Measurements from ENCODE around the gene EMP2. TPM values are rescaled to one million over a fixed set of nuclear protein-coding genes. Genes with fewer than 3 reads are reported as not detected.

Gene EMP2
- total and polyA plus RNA-seq, 2 donors (not counting 1 experiment from before 2014, with no cell fraction given): 22.5 to 36.8 TPM

DNA sequence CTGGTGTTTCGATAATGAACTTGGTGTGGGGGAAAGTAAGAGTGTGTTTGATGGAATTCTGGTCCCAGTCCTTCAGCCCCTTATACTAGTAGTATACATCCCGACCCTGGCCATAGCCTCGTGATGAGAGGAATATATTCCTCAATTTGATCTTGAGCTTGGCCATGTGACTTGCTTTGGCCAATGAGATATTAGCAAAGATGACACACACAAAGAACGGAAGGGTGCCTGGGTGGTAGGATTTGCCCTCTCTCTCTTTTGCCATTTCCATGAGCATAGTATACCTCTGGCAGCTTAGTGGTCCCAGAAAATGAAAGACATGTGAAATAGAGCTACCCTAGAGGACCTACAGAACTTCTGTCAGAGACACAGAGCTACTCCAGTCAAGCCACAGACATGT, 2.9 kb upstream of the EMP2 start:
- H3K9ac ChIP-seq (ENCODE audit: insufficient read depth, low read length): no peak overlapping the region
- peaks cover 15% of the 10 kb centered on the region for H3K79me2 ChIP-seq (ENCODE audit: control insufficient read depth, insufficient read depth, low read length)
- peaks cover 9% of the 10 kb centered on the region for H3K4me1 ChIP-seq (ENCODE audit: control insufficient read depth, extremely low read depth, insufficient read depth, low read length)
- H3K36me3 ChIP-seq (ENCODE audit: control insufficient read depth, insufficient read depth, low read length): no peaks in the 10 kb centered on the region
- H4K20me1 ChIP-seq (ENCODE audit: control insufficient read depth, extremely low read depth, insufficient read depth, low read length): no peaks in the 10 kb centered on the region
- H2AFZ ChIP-seq (ENCODE audit: low read length): no peak overlapping the region
- H3K27me3 ChIP-seq (ENCODE audit: control insufficient read depth, insufficient read depth, low read length): no peaks in the 10 kb centered on the region
- H3K9me3 ChIP-seq (ENCODE audit: control insufficient read depth, insufficient read depth, low read depth, low read length): no peaks in the 10 kb centered on the region
- no peak for DNase-seq (ENCODE audit: low read depth in 2 of 2)
- no peak for TF ChIP-seq EZH2 (IDR thresholded peaks at IDR 0.05; ENCODE audit: low read length, missing control alignments)
- TF ChIP-seq, protein P1, sequence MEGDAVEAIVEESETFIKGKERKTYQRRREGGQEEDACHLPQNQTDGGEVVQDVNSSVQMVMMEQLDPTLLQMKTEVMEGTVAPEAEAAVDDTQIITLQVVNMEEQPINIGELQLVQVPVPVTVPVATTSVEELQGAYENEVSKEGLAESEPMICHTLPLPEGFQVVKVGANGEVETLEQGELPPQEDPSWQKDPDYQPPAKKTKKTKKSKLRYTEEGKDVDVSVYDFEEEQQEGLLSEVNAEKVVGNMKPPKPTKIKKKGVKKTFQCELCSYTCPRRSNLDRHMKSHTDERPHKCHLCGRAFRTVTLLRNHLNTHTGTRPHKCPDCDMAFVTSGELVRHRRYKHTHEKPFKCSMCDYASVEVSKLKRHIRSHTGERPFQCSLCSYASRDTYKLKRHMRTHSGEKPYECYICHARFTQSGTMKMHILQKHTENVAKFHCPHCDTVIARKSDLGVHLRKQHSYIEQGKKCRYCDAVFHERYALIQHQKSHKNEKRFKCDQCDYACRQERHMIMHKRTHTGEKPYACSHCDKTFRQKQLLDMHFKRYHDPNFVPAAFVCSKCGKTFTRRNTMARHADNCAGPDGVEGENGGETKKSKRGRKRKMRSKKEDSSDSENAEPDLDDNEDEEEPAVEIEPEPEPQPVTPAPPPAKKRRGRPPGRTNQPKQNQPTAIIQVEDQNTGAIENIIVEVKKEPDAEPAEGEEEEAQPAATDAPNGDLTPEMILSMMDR (conservative IDR thresholded peaks at IDR 0.05 in 1 of 2, IDR thresholded peaks at IDR 0.05 in 1 of 2; ENCODE audit: low read depth in 1 of 2, low read length in 2 of 2): no peak
- no peak overlapping the region for H3K4me3 ChIP-seq (replicated peaks in 1 of 4; ENCODE audit: control extremely low read depth in 1 of 4, insufficient read depth in 1 of 4, low read depth in 3 of 4, low read length in 4 of 4)
- H3K4me2 ChIP-seq (ENCODE audit: extremely low read depth, insufficient read depth, low read length): no peak overlapping the region
- H3K27ac ChIP-seq (ENCODE audit: insufficient read depth, low read length): no peak overlapping the region

DNA sequence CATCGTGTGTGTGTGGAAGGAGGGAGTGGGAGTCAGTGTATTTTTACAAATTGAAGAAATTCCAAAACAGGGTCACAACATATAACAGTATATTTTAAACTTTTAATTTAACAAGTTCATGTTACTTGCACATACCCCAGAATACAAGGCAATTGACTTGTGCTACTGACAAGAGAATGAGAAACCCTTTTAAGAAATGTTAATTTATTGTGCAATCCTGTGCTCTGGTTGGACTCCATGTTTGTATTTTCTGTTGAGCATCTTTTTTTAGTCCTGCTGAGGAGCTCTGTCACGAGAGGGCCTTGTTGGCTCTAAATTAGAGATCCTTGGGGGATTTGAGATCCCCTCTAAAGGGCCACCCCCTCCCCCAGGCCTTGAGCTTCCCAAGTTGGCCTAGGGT, 1.1 kb upstream of the EMP2 start:
- Histone ChIP-seq H3K36me3 (ENCODE audit: control insufficient read depth, insufficient read depth, low read length) (no peaks in the 10 kb centered on the region), H3K79me2 (ENCODE audit: control insufficient read depth, insufficient read depth, low read length) (peaks cover 23% of the 10 kb centered on the region), H3K9me3 (ENCODE audit: control insufficient read depth, insufficient read depth, low read depth, low read length) (no peaks in the 10 kb centered on the region), H3K27me3 (ENCODE audit: control insufficient read depth, insufficient read depth, low read length) (no peaks in the 10 kb centered on the region), H3K4me3 (replicated peaks in 1 of 4; ENCODE audit: control extremely low read depth in 1 of 4, insufficient read depth in 1 of 4, low read depth in 3 of 4, low read length in 4 of 4) (no peak overlapping the region), H3K9ac (ENCODE audit: insufficient read depth, low read length) (no peak overlapping the region), H3K4me2 (ENCODE audit: extremely low read depth, insufficient read depth, low read length) (no peak overlapping the region), H4K20me1 (ENCODE audit: control insufficient read depth, extremely low read depth, insufficient read depth, low read length) (no peaks in the 10 kb centered on the region), H3K4me1 (ENCODE audit: control insufficient read depth, extremely low read depth, insufficient read depth, low read length) (peaks cover 22% of the 10 kb centered on the region), H3K27ac (ENCODE audit: insufficient read depth, low read length) (no peak overlapping the region), H2AFZ (ENCODE audit: low read length) (no peak overlapping the region)
- TF ChIP-seq, protein P1 (conservative IDR thresholded peaks at IDR 0.05 in 1 of 2, IDR thresholded peaks at IDR 0.05 in 1 of 2; ENCODE audit: low read depth in 1 of 2, low read length in 2 of 2): no peak
- TF ChIP-seq EZH2 (IDR thresholded peaks at IDR 0.05; ENCODE audit: low read length, missing control alignments): no peak
- peak in 1 of 2 donors; percentile 44 for DNase-seq (ENCODE audit: low read depth in 2 of 2)

DNA sequence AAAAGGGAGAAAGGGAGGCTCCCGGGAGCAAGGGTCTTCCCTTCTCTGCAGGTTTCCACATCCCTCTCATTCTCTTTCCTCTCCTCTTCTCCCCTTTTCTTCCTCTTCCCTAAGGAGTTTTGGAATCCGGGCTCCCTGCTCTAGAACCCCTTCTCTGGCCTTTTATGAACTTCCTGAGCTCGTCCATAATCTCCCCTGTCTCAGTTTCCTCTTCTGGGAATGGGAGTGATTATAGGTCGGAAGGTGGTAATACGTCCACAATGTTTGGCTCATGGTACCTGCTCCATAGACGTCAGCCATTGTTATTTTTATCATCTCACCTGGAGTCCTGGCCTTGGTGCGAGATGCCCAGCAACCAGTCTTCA, 467 bp upstream of the EMP2 start:
- H3K27ac ChIP-seq (ENCODE audit: insufficient read depth, low read length): peak overlapping the region; percentile 53
- TF ChIP-seq EZH2 (IDR thresholded peaks at IDR 0.05; ENCODE audit: low read length, missing control alignments): no peak
- TF ChIP-seq, protein P1 (conservative IDR thresholded peaks at IDR 0.05 in 1 of 2, IDR thresholded peaks at IDR 0.05 in 1 of 2; ENCODE audit: low read depth in 1 of 2, low read length in 2 of 2): no peak
- peak overlapping the region; percentile 39 for H3K4me2 ChIP-seq (ENCODE audit: extremely low read depth, insufficient read depth, low read length)
- H3K79me2 ChIP-seq (ENCODE audit: control insufficient read depth, insufficient read depth, low read length): peaks cover 23% of the 10 kb centered on the region
- no peaks in the 10 kb centered on the region for H4K20me1 ChIP-seq (ENCODE audit: control insufficient read depth, extremely low read depth, insufficient read depth, low read length)
- peaks cover 28% of the 10 kb centered on the region for H3K4me1 ChIP-seq (ENCODE audit: control insufficient read depth, extremely low read depth, insufficient read depth, low read length)
- no peak for DNase-seq (ENCODE audit: low read depth in 2 of 2)
- peak overlapping the region; percentile 60 to 94 (median 72) for H3K4me3 ChIP-seq (replicated peaks in 1 of 4; ENCODE audit: control extremely low read depth in 1 of 4, insufficient read depth in 1 of 4, low read depth in 3 of 4, low read length in 4 of 4)
- H3K9me3 ChIP-seq (ENCODE audit: control insufficient read depth, insufficient read depth, low read depth, low read length): no peaks in the 10 kb centered on the region
- H3K9ac ChIP-seq (ENCODE audit: insufficient read depth, low read length): peak overlapping the region; percentile 57
- no peaks in the 10 kb centered on the region for H3K36me3 ChIP-seq (ENCODE audit: control insufficient read depth, insufficient read depth, low read length)
- no peaks in the 10 kb centered on the region for H3K27me3 ChIP-seq (ENCODE audit: control insufficient read depth, insufficient read depth, low read length)
- H2AFZ ChIP-seq (ENCODE audit: low read length): peak overlapping the region; percentile 80

All from fibroblast of lung (primary cell).